Immature natural killer cell (primary cell): Measurements from ENCODE around the gene TTYH1. TPM values are rescaled to one million over a fixed set of nuclear protein-coding genes. Genes with fewer than 3 reads are reported as not detected.

Source experiments
- DNase-seq, 3 donors: peaks; one replicate each; pipeline ENCODE4 v3.0.0; 2022; ENCODE audit warnings: mixed read lengths in 1 of 3
- H3K27ac Mint-ChIP-seq, 6 donors: one replicate each; pipeline ENCODE4 v1.8.0; 2020; ENCODE audit warnings: mixed read lengths in 6 of 6, mild to moderate bottlenecking in 5 of 6, inconsistent platforms in 4 of 6, moderate library complexity in 3 of 6
- H3K27me3 Mint-ChIP-seq, 3 donors: one replicate each; pipeline ENCODE4 v1.8.0; 2020 to 2021; ENCODE audit warnings: low read depth in 3 of 3, mild to moderate bottlenecking in 3 of 3, mixed read lengths in 3 of 3, moderate library complexity in 3 of 3, inconsistent platforms in 1 of 3
- H3K36me3 Mint-ChIP-seq, 3 donors: one replicate each; pipeline ENCODE4 v1.8.0; 2020; ENCODE audit warnings: mixed read lengths in 3 of 3, inconsistent platforms in 2 of 3, mild to moderate bottlenecking in 2 of 3
- H3K4me1 Mint-ChIP-seq, 2 donors: one replicate each; pipeline ENCODE4 v1.8.0; 2020; ENCODE audit warnings: inconsistent platforms in 2 of 2, mild to moderate bottlenecking in 2 of 2, mixed read lengths in 2 of 2, moderate library complexity in 1 of 2
- H3K4me3 Mint-ChIP-seq, 5 donors: one replicate each; pipeline ENCODE4 v1.8.0; 2020; ENCODE audit warnings: mild to moderate bottlenecking in 5 of 5, mixed read lengths in 5 of 5, inconsistent platforms in 3 of 5, moderate library complexity in 3 of 5
- H3K9me3 Mint-ChIP-seq, 6 donors: one replicate each; pipeline ENCODE4 v1.8.0; 2020; ENCODE audit warnings: mild to moderate bottlenecking in 6 of 6, mixed read lengths in 6 of 6, inconsistent platforms in 4 of 6, moderate library complexity in 3 of 6
- polyA plus RNA-seq, 3 donors: library from polyadenylated mRNA; unstranded; fragments of 300-500 nt; fragmentation: Illumina TruSeq; gene quantifications; one replicate each; pipeline ENCODE4 v1.2.3, GENCODE V29; 2021

The TTYH1 gene
- polyA plus RNA-seq, 3 donors from 2014 or later = 0.48 to 1.5 TPM; not detected in 1

GRCh38 chr19:54405628-54406027 lies 9.6 kb upstream of the TTYH1 start:
- Mint-ChIP-seq H3K27me3 (peaks cover 0 to 10% (median 5%) of the 10 kb centered on the region in 3 donors), H3K4me1 (no peaks in the 10 kb centered on the region), H3K27ac (no peak overlapping the region), H3K36me3 (no peaks in the 10 kb centered on the region), H3K4me3 (no peak overlapping the region), H3K9me3 (peaks cover 0 to 19% (median 5%) of the 10 kb centered on the region in 6 donors)
- no peak for DNase-seq

GRCh38 chr19:54407780-54408179 lies 7.5 kb upstream of the TTYH1 start:
- Mint-ChIP-seq H3K27ac (peak overlapping the region; percentile 42 to 82 (median 70)), H3K36me3 (peaks cover 0 to 3% (median 3%) of the 10 kb centered on the region in 3 donors), H3K4me3 (no peak overlapping the region), H3K27me3 (peaks cover 0 to 15% (median 12%) of the 10 kb centered on the region in 3 donors), H3K4me1 (no peaks in the 10 kb centered on the region), H3K9me3 (peaks cover 0 to 19% (median 5%) of the 10 kb centered on the region in 6 donors)
- no peak for DNase-seq

- Mint-ChIP-seq H3K36me3 (peaks cover 0 to 3% (median 3%) of the 10 kb centered on the region in 3 donors), H3K9me3 (peaks cover 0 to 19% (median 5%) of the 10 kb centered on the region in 6 donors), H3K4me3 (peak overlapping the region in 1 of 5 donors; percentile 22), H3K27ac (peak overlapping the region in 5 of 6 donors; percentile 53 to 85 (median 82)), H3K4me1 (no peaks in the 10 kb centered on the region), H3K27me3 (peaks cover 0 to 19% (median 17%) of the 10 kb centered on the region in 3 donors)
- no peak for DNase-seq
Measured at GRCh38 chr19:54408456-54409026, 6.7 kb upstream of the TTYH1 start.

GRCh38 chr19:54411033-54411432 lies 4.2 kb upstream of the TTYH1 start:
- H3K36me3 Mint-ChIP-seq = peaks cover 0 to 3% (median 3%) of the 10 kb centered on the region in 3 donors
- peaks cover 0 to 19% (median 5%) of the 10 kb centered on the region in 6 donors for H3K9me3 Mint-ChIP-seq
- H3K27me3 Mint-ChIP-seq = peaks cover 10 to 34% (median 22%) of the 10 kb centered on the region in 3 donors
- H3K27ac Mint-ChIP-seq = no peak overlapping the region
- no peak overlapping the region for H3K4me3 Mint-ChIP-seq
- no peak for DNase-seq
- H3K4me1 Mint-ChIP-seq = peaks cover 0 to 7% of the 10 kb centered on the region in 2 donors

- no peak overlapping the region for H3K4me3 Mint-ChIP-seq
- peaks cover 11 to 17% of the 10 kb centered on the region in 2 donors for H3K4me1 Mint-ChIP-seq
- H3K36me3 Mint-ChIP-seq = peaks cover 0 to 6% (median 3%) of the 10 kb centered on the region in 3 donors
- no peak for DNase-seq
- H3K9me3 Mint-ChIP-seq = peaks cover 0 to 19% (median 4%) of the 10 kb centered on the region in 6 donors
- peaks cover 12 to 43% (median 27%) of the 10 kb centered on the region in 3 donors for H3K27me3 Mint-ChIP-seq
- no peak overlapping the region for H3K27ac Mint-ChIP-seq
Measured at GRCh38 chr19:54412877-54413276, 2.4 kb upstream of the TTYH1 start.

GRCh38 chr19:54414156-54414555 lies 1.1 kb upstream of the TTYH1 start:
- H3K4me1 Mint-ChIP-seq = peaks cover 18 to 25% of the 10 kb centered on the region in 2 donors
- H3K27me3 Mint-ChIP-seq = peaks cover 12 to 43% (median 31%) of the 10 kb centered on the region in 3 donors
- peak overlapping the region in 1 of 5 donors; percentile 12 for H3K4me3 Mint-ChIP-seq
- no peak for DNase-seq
- H3K9me3 Mint-ChIP-seq = peaks cover 0 to 7% (median 0%) of the 10 kb centered on the region in 6 donors
- peaks cover 0 to 6% (median 3%) of the 10 kb centered on the region in 3 donors for H3K36me3 Mint-ChIP-seq
- H3K27ac Mint-ChIP-seq = peak overlapping the region in 1 of 6 donors; percentile 54

GRCh38 chr19:54415901-54416673 lies 823 bp downstream of the TTYH1 start:
- H3K4me3 Mint-ChIP-seq = peak overlapping the region in 2 of 5 donors; percentile 7 to 31
- H3K9me3 Mint-ChIP-seq = no peaks in the 10 kb centered on the region
- H3K27me3 Mint-ChIP-seq = peaks cover 12 to 32% (median 29%) of the 10 kb centered on the region in 3 donors
- no peak overlapping the region for H3K27ac Mint-ChIP-seq
- H3K4me1 Mint-ChIP-seq = peaks cover 18 to 25% of the 10 kb centered on the region in 2 donors
- H3K36me3 Mint-ChIP-seq = peaks cover 0 to 4% (median under 1%) of the 10 kb centered on the region in 3 donors
- DNase-seq = no peak

- peaks cover 0 to 4% (median 0%) of the 10 kb centered on the region in 3 donors for H3K36me3 Mint-ChIP-seq
- no peak overlapping the region for H3K27ac Mint-ChIP-seq
- peaks cover 12 to 31% (median 28%) of the 10 kb centered on the region in 3 donors for H3K27me3 Mint-ChIP-seq
- no peaks in the 10 kb centered on the region for H3K9me3 Mint-ChIP-seq
- peak overlapping the region in 2 of 5 donors; percentile 30 to 57 for H3K4me3 Mint-ChIP-seq
- no peak for DNase-seq
- peaks cover 18 to 25% of the 10 kb centered on the region in 2 donors for H3K4me1 Mint-ChIP-seq
Measured at GRCh38 chr19:54416695-54417491, 1.6 kb downstream of the TTYH1 start.

GRCh38 chr19:54418030-54418929 lies 3.0 kb downstream of the TTYH1 start:
- Mint-ChIP-seq H3K36me3 (peaks cover 0 to 4% (median 0%) of the 10 kb centered on the region in 3 donors), H3K4me1 (peaks cover 18 to 25% of the 10 kb centered on the region in 2 donors), H3K9me3 (no peaks in the 10 kb centered on the region), H3K4me3 (peak overlapping the region; percentile 51 to 82 (median 67)), H3K27me3 (peaks cover 12 to 26% (median 26%) of the 10 kb centered on the region in 3 donors), H3K27ac (peak overlapping the region; percentile 17 to 83 (median 58))
- peak; percentile 43 to 50 (median 47) for DNase-seq

GRCh38 chr19:54418930-54419800 lies 3.9 kb downstream of the TTYH1 start:
- Mint-ChIP-seq H3K4me1 (peaks cover 18 to 24% of the 10 kb centered on the region in 2 donors), H3K36me3 (peaks cover 0 to 4% (median 0%) of the 10 kb centered on the region in 3 donors), H3K27ac (no peak overlapping the region), H3K4me3 (no peak overlapping the region), H3K9me3 (no peaks in the 10 kb centered on the region), H3K27me3 (peaks cover 12 to 19% (median 19%) of the 10 kb centered on the region in 3 donors)
- no peak for DNase-seq

- H3K36me3 Mint-ChIP-seq = peaks cover 0 to 4% (median 0%) of the 10 kb centered on the region in 3 donors
- no peaks in the 10 kb centered on the region for H3K9me3 Mint-ChIP-seq
- no peak overlapping the region for H3K27ac Mint-ChIP-seq
- H3K4me1 Mint-ChIP-seq = peaks cover 18 to 20% of the 10 kb centered on the region in 2 donors
- peaks cover 8 to 17% (median 16%) of the 10 kb centered on the region in 3 donors for H3K27me3 Mint-ChIP-seq
- no peak overlapping the region for H3K4me3 Mint-ChIP-seq
- DNase-seq = no peak
Measured at GRCh38 chr19:54420068-54420382, 4.8 kb downstream of the TTYH1 start.
